Trophoblast cell (in vitro differentiated cells and primary cell): ENCODE results near the gene COX6A2.

Experiments used
- DNase-seq, 2 donors: peaks; one replicate each; pipeline ENCODE4 v3.0.0-alpha.2; 2016
- H2AFZ ChIP-seq: 2 replicates; pipeline ENCODE4 v1.6.1; 2013; ENCODE audit warnings: low read length, moderate library complexity, mild to moderate bottlenecking; ENCODE audit not compliant: insufficient read depth, poor library complexity
- H2AK5ac ChIP-seq: 2 replicates; pipeline ENCODE4 v1.6.1; 2013; ENCODE audit warnings: mild to moderate bottlenecking, low read length
- H2BK120ac ChIP-seq: 2 replicates; pipeline ENCODE4 v1.6.1; 2013; ENCODE audit warnings: low read length, mild to moderate bottlenecking, moderate library complexity; ENCODE audit not compliant: insufficient read depth, poor library complexity
- H2BK12ac ChIP-seq: 2 replicates; pipeline ENCODE4 v1.6.1; 2013; ENCODE audit warnings: mild to moderate bottlenecking, low read length, moderate library complexity
- H2BK5ac ChIP-seq: 2 replicates; pipeline ENCODE4 v1.6.1; 2013; ENCODE audit warnings: low read length, low read depth, moderate library complexity, mild to moderate bottlenecking; ENCODE audit not compliant: poor library complexity
- H3K14ac ChIP-seq: 2 replicates; pipeline ENCODE4 v1.6.1; 2013; ENCODE audit warnings: mild to moderate bottlenecking, low read length
- H3K18ac ChIP-seq: 2 replicates; pipeline ENCODE4 v1.6.1; 2013; ENCODE audit warnings: mild to moderate bottlenecking, low read length
- H3K23ac ChIP-seq: 2 replicates; pipeline ENCODE4 v1.6.1; 2013; ENCODE audit warnings: low read length
- H3K27ac ChIP-seq: 2 replicates; pipeline ENCODE4 v1.5.1; 2013; ENCODE audit warnings: low read depth, mild to moderate bottlenecking, inconsistent platforms, low read length, moderate library complexity
- H3K27me3 ChIP-seq: 2 replicates; pipeline ENCODE4 v1.6.1; 2013; ENCODE audit warnings: inconsistent platforms, mild to moderate bottlenecking, low read length, moderate library complexity; ENCODE audit not compliant: insufficient read depth
- H3K36me3 ChIP-seq, 2 experiments: 1 replicate in 1 of 2; 2 replicates in 1 of 2; pipeline ENCODE4 v1.6.1; 2013; ENCODE audit warnings: low read length in 2 of 2, mild to moderate bottlenecking in 2 of 2, moderate library complexity in 1 of 2; ENCODE audit not compliant: insufficient read depth in 2 of 2, control insufficient read depth in 1 of 2
- H3K4ac ChIP-seq: 2 replicates; pipeline ENCODE4 v1.6.1; 2013; ENCODE audit warnings: low read depth, mild to moderate bottlenecking, low read length, moderate library complexity
- H3K4me1 ChIP-seq, 2 experiments: 1 replicate in 1 of 2; 2 replicates in 1 of 2; pipeline ENCODE4 v1.6.1; 2013; ENCODE audit warnings: low read length in 2 of 2, mild to moderate bottlenecking in 2 of 2, moderate library complexity in 1 of 2; ENCODE audit not compliant: insufficient read depth in 2 of 2, control insufficient read depth in 1 of 2
- H3K4me2 ChIP-seq: 2 replicates; pipeline ENCODE4 v1.6.1; 2013; ENCODE audit warnings: inconsistent platforms, mild to moderate bottlenecking, low read length, moderate library complexity
- H3K4me3 ChIP-seq: 2 replicates; pipeline ENCODE4 v1.5.1; 2013; ENCODE audit warnings: mild to moderate bottlenecking, low read depth, low read length, inconsistent platforms
- H3K79me1 ChIP-seq: one replicate; pipeline ENCODE4 v1.6.1; 2013; ENCODE audit warnings: low read length
- H3K79me2 ChIP-seq: 2 replicates; pipeline ENCODE4 v1.6.1; 2013; ENCODE audit warnings: low read length, mild to moderate bottlenecking; ENCODE audit not compliant: control insufficient read depth, insufficient read depth, poor library complexity
- H3K9ac ChIP-seq: 2 replicates; pipeline ENCODE4 v1.6.1; 2013; ENCODE audit warnings: mild to moderate bottlenecking, low read length
- H3K9me3 ChIP-seq: 2 replicates; pipeline ENCODE4 v1.6.1; 2013; ENCODE audit warnings: low read depth, mild to moderate bottlenecking, control low read depth, inconsistent platforms, low read length; ENCODE audit not compliant: insufficient read depth
- H4K12ac ChIP-seq: 2 replicates; pipeline ENCODE4 v1.6.1; 2013; ENCODE audit warnings: low read depth, mild to moderate bottlenecking, low read length, moderate library complexity
- H4K8ac ChIP-seq: 2 replicates; pipeline ENCODE4 v1.6.1; 2013; ENCODE audit warnings: low read depth, mild to moderate bottlenecking, low read length, moderate library complexity
- H4K91ac ChIP-seq: one replicate; pipeline ENCODE4 v1.6.1; 2013; ENCODE audit warnings: low read depth, mild to moderate bottlenecking, low read length, moderate library complexity
- WGBS: extraction: QIAGEN DNeasy Blood & Tissue Kit; methylation state at CpG from one replicate; pipeline ENCODE4 v1.1.7; 2013; ENCODE audit warnings: missing lambda C conversion rate; ENCODE audit not compliant: insufficient read length, insufficient coverage; ENCODE audit errors: extremely low coverage; 5-methylcytosine and 5-hydroxymethylcytosine counted together

COX6A2 gene

DNA sequence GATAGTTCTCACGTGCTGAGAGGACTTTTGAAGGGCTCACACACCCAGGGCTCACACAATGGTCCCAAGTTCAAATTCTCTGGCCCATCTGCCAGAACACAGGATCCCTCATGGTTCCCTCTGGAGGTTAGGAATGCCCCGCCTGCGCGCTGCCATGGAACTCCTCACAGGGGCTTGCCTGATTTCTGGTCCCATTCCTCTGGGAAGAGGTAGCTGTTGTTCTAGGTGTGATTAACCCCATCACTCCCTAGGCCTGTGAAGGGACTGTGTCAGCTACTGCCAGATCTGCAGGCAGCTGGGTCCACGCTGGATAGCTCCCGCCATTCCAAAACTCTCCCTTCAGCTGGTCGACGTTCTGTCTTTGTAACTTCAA, 28.8 kb upstream of the COX6A2 start:
- no peak overlapping the region for H4K91ac ChIP-seq
- no peak overlapping the region for H2BK120ac ChIP-seq
- no peak overlapping the region for H4K8ac ChIP-seq
- peaks cover 25% of the 10 kb centered on the region for H3K79me1 ChIP-seq
- no peak overlapping the region for H3K14ac ChIP-seq
- no peaks in the 10 kb centered on the region for H3K27me3 ChIP-seq
- no peak overlapping the region for H2BK5ac ChIP-seq
- no peak overlapping the region for H2AK5ac ChIP-seq
- H3K4me2 ChIP-seq = no peak overlapping the region
- no peak overlapping the region for H3K9ac ChIP-seq
- no peak overlapping the region for H4K12ac ChIP-seq
- no peak overlapping the region for H3K4me3 ChIP-seq
- H3K4ac ChIP-seq = peak overlapping the region; percentile 60
- H3K79me2 ChIP-seq = peaks cover 19% of the 10 kb centered on the region
- peaks cover 4 to 5% of the 10 kb centered on the region in 2 experiments for H3K36me3 ChIP-seq
- H3K4me1 ChIP-seq = peaks cover 28 to 40% of the 10 kb centered on the region in 2 experiments
- H2AFZ ChIP-seq = no peak overlapping the region
- no CpG with 5 or more reads among the region's 8 CpGs for WGBS
- H3K27ac ChIP-seq = no peak overlapping the region
- peaks cover 2% of the 10 kb centered on the region for H3K9me3 ChIP-seq
- no peak for DNase-seq
- H3K18ac ChIP-seq = peak overlapping the region; percentile 6
- H2BK12ac ChIP-seq = no peak overlapping the region
- H3K23ac ChIP-seq = no peak overlapping the region

GRCh38 chr16:31455601-31456314, 27.6 kb upstream of the COX6A2 start:
- peak overlapping the region; percentile 48 for H3K18ac ChIP-seq
- no peak overlapping the region for H3K14ac ChIP-seq
- peaks cover 19% of the 10 kb centered on the region for H3K79me2 ChIP-seq
- H3K36me3 ChIP-seq = peaks cover 3 to 4% of the 10 kb centered on the region in 2 experiments
- H3K27me3 ChIP-seq = no peaks in the 10 kb centered on the region
- no peak overlapping the region for H3K4me3 ChIP-seq
- H3K23ac ChIP-seq = no peak overlapping the region
- H3K9ac ChIP-seq = no peak overlapping the region
- H4K12ac ChIP-seq = no peak overlapping the region
- no peak overlapping the region for H2BK12ac ChIP-seq
- peaks cover 2% of the 10 kb centered on the region for H3K9me3 ChIP-seq
- no peak overlapping the region for H2AK5ac ChIP-seq
- no peak overlapping the region for H2BK5ac ChIP-seq
- H3K4me1 ChIP-seq = peaks cover 29 to 44% of the 10 kb centered on the region in 2 experiments
- H3K4ac ChIP-seq = peak overlapping the region; percentile 9
- no peak overlapping the region for H4K8ac ChIP-seq
- H3K4me2 ChIP-seq = no peak overlapping the region
- H2BK120ac ChIP-seq = no peak overlapping the region
- DNase-seq = peak in 1 of 2 donors; percentile 14
- no CpG with 5 or more reads among the region's 17 CpGs for WGBS
- no peak overlapping the region for H2AFZ ChIP-seq
- H3K27ac ChIP-seq = no peak overlapping the region
- H4K91ac ChIP-seq = no peak overlapping the region
- H3K79me1 ChIP-seq = peaks cover 25% of the 10 kb centered on the region

- Histone ChIP-seq H3K36me3 (peaks cover 3 to 4% of the 10 kb centered on the region in 2 experiments), H3K9ac (no peak overlapping the region), H2AFZ (no peak overlapping the region), H3K14ac (peak overlapping the region; percentile 37), H3K23ac (no peak overlapping the region), H2BK120ac (no peak overlapping the region), H2AK5ac (peak overlapping the region; percentile 26), H2BK5ac (no peak overlapping the region), H3K4me1 (peaks cover 27 to 41% of the 10 kb centered on the region in 2 experiments), H3K79me2 (peaks cover 13% of the 10 kb centered on the region), H3K4me2 (peak overlapping the region; percentile 51), H3K18ac (peak overlapping the region; percentile 41), H3K27ac (peak overlapping the region; percentile 80), H3K9me3 (peaks cover 2% of the 10 kb centered on the region), H4K8ac (peak overlapping the region; percentile 36), H4K91ac (no peak overlapping the region), H3K4ac (no peak overlapping the region), H3K4me3 (no peak overlapping the region), H3K79me1 (peaks cover 12% of the 10 kb centered on the region), H2BK12ac (peak overlapping the region; percentile 25), H3K27me3 (no peaks in the 10 kb centered on the region), H4K12ac (no peak overlapping the region)
- peak; percentile 63 for DNase-seq
- no CpG with 5 or more reads among the region's 20 CpGs for WGBS
Observed at GRCh38 chr16:31453255-31454204, 25.4 kb upstream of the COX6A2 start.

GRCh38 chr16:31452631-31453106, 24.5 kb upstream of the COX6A2 start:
- WGBS = no CpG with 5 or more reads among the region's 3 CpGs
- Histone ChIP-seq H4K91ac (no peak overlapping the region), H2AFZ (no peak overlapping the region)

More at GRCh38 chr16:31452631-31453106, 24.5 kb upstream of the COX6A2 start:
- H4K8ac ChIP-seq = peak overlapping the region; percentile 55
- H3K79me1 ChIP-seq = peaks cover 10% of the 10 kb centered on the region
- peak overlapping the region; percentile 37 for H2BK5ac ChIP-seq
- peak overlapping the region; percentile 21 for H3K4ac ChIP-seq
- H3K14ac ChIP-seq = peak overlapping the region; percentile 40
- no peak overlapping the region for H2BK12ac ChIP-seq
- peaks cover 2 to 3% of the 10 kb centered on the region in 2 experiments for H3K36me3 ChIP-seq
- H3K18ac ChIP-seq = no peak overlapping the region
- H3K4me2 ChIP-seq = no peak overlapping the region
- H3K79me2 ChIP-seq = peaks cover 4% of the 10 kb centered on the region
- H3K4me3 ChIP-seq = no peak overlapping the region
- H3K9me3 ChIP-seq = no peaks in the 10 kb centered on the region
- DNase-seq = no peak
- H2AK5ac ChIP-seq = no peak overlapping the region
- peak overlapping the region; percentile 20 for H2BK120ac ChIP-seq
- no peak overlapping the region for H4K12ac ChIP-seq
- H3K4me1 ChIP-seq = peaks cover 23 to 35% of the 10 kb centered on the region in 2 experiments
- no peaks in the 10 kb centered on the region for H3K27me3 ChIP-seq
- no peak overlapping the region for H3K9ac ChIP-seq
- H3K23ac ChIP-seq = no peak overlapping the region
- H3K27ac ChIP-seq = peak overlapping the region; percentile 80
